Measurements from ENCODE around the gene DCUN1D2.

DNA sequence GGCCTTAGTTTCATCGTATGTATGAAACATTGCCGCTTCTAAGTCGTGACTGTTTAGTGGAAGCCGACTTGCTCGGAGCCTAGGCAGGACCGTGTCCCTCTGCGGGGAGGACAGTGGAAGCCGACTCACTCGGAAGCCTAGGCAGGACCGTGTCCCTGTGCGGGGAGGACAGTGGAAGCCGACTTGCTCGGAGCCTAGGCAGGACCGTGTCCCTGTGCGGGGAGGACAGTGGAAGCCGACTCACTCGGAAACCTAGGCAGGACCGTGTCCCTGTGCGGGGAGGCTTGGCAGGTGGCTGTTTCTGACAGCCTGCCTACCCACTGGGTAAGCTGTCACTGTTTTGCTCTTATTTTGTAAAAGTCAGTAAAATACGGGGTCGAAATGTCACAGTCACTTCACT is 20.4 kb upstream of the DCUN1D2 start:
- TF ChIP-seq CTCF (IDR thresholded peaks at IDR 0.05) = no peak
- no peak for TF ChIP-seq POLR2A (IDR thresholded peaks at IDR 0.05)

Measured in testis (tissue), 2 donors.